Measurements from ENCODE around the gene SNX8. TPM values are rescaled to one million over a fixed set of nuclear protein-coding genes. Genes with fewer than 3 reads are reported as not detected.
A peak's percentile ranks its signal among the peaks of the same experiment; 100 is the strongest.

The SNX8 gene
- total and polyA plus RNA-seq, 9 of the 15 experiments (the other 6 are each of a cell fraction or from before 2014, with no cell fraction given) = 2.7 to 51.6 (median 16.9) TPM

- TF ChIP-seq, protein P1, sequence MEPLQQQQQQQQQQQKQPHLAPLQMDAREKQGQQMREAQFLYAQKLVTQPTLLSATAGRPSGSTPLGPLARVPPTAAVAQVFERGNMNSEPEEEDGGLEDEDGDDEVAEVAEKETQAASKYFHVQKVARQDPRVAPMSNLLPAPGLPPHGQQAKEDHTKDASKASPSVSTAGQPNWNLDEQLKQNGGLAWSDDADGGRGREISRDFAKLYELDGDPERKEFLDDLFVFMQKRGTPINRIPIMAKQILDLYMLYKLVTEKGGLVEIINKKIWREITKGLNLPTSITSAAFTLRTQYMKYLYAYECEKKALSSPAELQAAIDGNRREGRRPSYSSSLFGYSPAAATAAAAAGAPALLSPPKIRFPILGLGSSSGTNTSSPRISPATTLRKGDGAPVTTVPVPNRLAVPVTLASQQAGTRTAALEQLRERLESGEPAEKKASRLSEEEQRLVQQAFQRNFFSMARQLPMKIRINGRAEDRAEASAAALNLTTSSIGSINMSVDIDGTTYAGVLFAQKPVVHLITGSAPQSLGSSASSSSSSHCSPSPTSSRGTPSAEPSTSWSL (CRISPR knock-in tag; IDR thresholded peaks at IDR 0.05; ENCODE audit: borderline replicate concordance) = no peak
- TF ChIP-seq SRSF1 (IDR thresholded peaks at IDR 0.05; ENCODE audit: low read depth, low read length) (no peak), MAFF (IDR thresholded peaks at IDR 0.05; ENCODE audit: low read length) (no peak), MXI1 (IDR thresholded peaks at IDR 0.05; ENCODE audit: low read depth, low read length) (no peak), HMG20B (CRISPR knock-in tag; IDR thresholded peaks at IDR 0.05) (no peak), ZNF384 (IDR thresholded peaks at IDR 0.05; ENCODE audit: low read depth, low read length) (no peak), ZC3H4 (CRISPR knock-in tag; IDR thresholded peaks at IDR 0.05; ENCODE audit: borderline replicate concordance) (no peak), NFXL1 (CRISPR knock-in tag; IDR thresholded peaks at IDR 0.05) (no peak)
- TF ChIP-seq, protein P2, sequence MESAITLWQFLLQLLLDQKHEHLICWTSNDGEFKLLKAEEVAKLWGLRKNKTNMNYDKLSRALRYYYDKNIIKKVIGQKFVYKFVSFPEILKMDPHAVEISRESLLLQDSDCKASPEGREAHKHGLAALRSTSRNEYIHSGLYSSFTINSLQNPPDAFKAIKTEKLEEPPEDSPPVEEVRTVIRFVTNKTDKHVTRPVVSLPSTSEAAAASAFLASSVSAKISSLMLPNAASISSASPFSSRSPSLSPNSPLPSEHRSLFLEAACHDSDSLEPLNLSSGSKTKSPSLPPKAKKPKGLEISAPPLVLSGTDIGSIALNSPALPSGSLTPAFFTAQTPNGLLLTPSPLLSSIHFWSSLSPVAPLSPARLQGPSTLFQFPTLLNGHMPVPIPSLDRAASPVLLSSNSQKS (CRISPR knock-in tag; IDR thresholded peaks at IDR 0.05) = no peak
These were observed 39.1 kb downstream of the SNX8 start (continued) for GRCh38 chr7:2275101-2275500.

GRCh38 chr7:2274666-2275065 lies 39.6 kb downstream of the SNX8 start:
- in situ Hi-C loops (cut with MboI) = no loop called here
- TF ChIP-seq NCOR1 (IDR thresholded peaks at IDR 0.05) = no peak
- no peak for TF ChIP-seq ELF1 (tag; IDR thresholded peaks at IDR 0.05)
- TF ChIP-seq ZNF133 (CRISPR knock-in tag; IDR thresholded peaks at IDR 0.05) = no peak
- no peak for TF ChIP-seq SPI1 (IDR thresholded peaks at IDR 0.05; ENCODE audit: borderline replicate concordance, low read depth, low read length)
- no peak for TF ChIP-seq HOXB6 (CRISPR knock-in tag; IDR thresholded peaks at IDR 0.05; ENCODE audit: borderline replicate concordance)
- TF ChIP-seq MTA1 (IDR thresholded peaks at IDR 0.05; ENCODE audit: borderline replicate concordance) = no peak
- no peak for TF ChIP-seq LCOR (CRISPR knock-in tag; IDR thresholded peaks at IDR 0.05)
- TF ChIP-seq PHF20 (IDR thresholded peaks at IDR 0.05; ENCODE audit: partially characterized antibody) = no peak
- TF ChIP-seq, protein P3, sequence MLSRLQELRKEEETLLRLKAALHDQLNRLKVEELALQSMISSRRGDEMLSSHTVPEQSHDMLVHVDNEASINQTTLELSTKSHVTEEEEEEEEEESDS (CRISPR knock-in tag; IDR thresholded peaks at IDR 0.05) = no peak
- TF ChIP-seq, protein P4, sequence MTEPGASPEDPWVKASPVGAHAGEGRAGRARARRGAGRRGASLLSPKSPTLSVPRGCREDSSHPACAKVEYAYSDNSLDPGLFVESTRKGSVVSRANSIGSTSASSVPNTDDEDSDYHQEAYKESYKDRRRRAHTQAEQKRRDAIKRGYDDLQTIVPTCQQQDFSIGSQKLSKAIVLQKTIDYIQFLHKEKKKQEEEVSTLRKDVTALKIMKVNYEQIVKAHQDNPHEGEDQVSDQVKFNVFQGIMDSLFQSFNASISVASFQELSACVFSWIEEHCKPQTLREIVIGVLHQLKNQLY (CRISPR knock-in tag; conservative IDR thresholded peaks at IDR 0.05) = no peak
- TF ChIP-seq RNF2 (IDR thresholded peaks at IDR 0.05) = no peak

More at GRCh38 chr7:2274666-2275065, 39.6 kb downstream of the SNX8 start:
- WGBS (ENCODE audit: insufficient coverage, low coverage, missing lambda C conversion rate) = 92% methylated on average over 5 of the region's 7 CpGs
- Histone ChIP-seq H3K36me3 (ENCODE audit: control insufficient read depth, insufficient read depth, low read length) (peaks cover 43% of the 10 kb centered on the region; the same call in 2 of the 3 replicates), H3K27ac (ENCODE audit: extremely low read depth, low read depth, low read length) (no peak overlapping the region), H3K79me2 (ENCODE audit: control insufficient read depth, insufficient read depth, low read length) (peaks cover under 1% of the 10 kb centered on the region; the same call in 1 of the 3 replicates), H2AFZ (ENCODE audit: low read depth, low read length) (no peak overlapping the region), H3K9ac (ENCODE audit: insufficient read depth in 1 of 2, low read depth in 2 of 2, low read length in 2 of 2) (peak overlapping the region in 1 of 2 experiments; percentile 28; a peak in 2 of 4 replicates), H3K27me3 (ENCODE audit: control insufficient read depth in 2 of 2, insufficient read depth in 2 of 2, low read length in 2 of 2) (no peaks in the 10 kb centered on the region), H3K4me3 (no peak overlapping the region), H3K9me3 (replicated peaks; ENCODE audit: control insufficient read depth, insufficient read depth, low read depth, low read length) (no peaks in the 10 kb centered on the region), H4K20me1 (replicated peaks; ENCODE audit: control insufficient read depth, insufficient read depth, low read length) (peaks cover 11% of the 10 kb centered on the region), H3K4me2 (ENCODE audit: insufficient read depth, low read length) (no peak overlapping the region), H3K9me1 (ENCODE audit: control insufficient read depth, insufficient read depth, low read length) (no peaks in the 10 kb centered on the region), H3K4me1 (replicated peaks in 1 of 2; ENCODE audit: control insufficient read depth in 2 of 2, insufficient read depth in 2 of 2, low read length in 2 of 2) (peaks cover 0 to 17% of the 10 kb centered on the region in 2 experiments; a peak in 2 of 5 replicates)
- intact Hi-C loops (cut with micrococcal nuclease) = no loop called here
- no peak for ATAC-seq
- no TSS peak for BruUV-seq (replicated peaks)
- CTCF ChIA-PET (ENCODE audit: low intra/inter-chr PET ratio) = no interaction called here
- POLR2A ChIA-PET = interaction anchor here (1.0 to 1.2 kb wide), 2 partner anchors 26 kb away, joined by 4 to 6 read pairs; no protein-coding TSS in a partner anchor
- no peak for FAIRE-seq
- no peak for DNase-seq (ENCODE audit: extremely low read depth in 1 of 4, low spot score in 3 of 4)

All from K562 (cell line).